ENCODE data around the gene ARHGEF3.

The ARHGEF3 gene

GRCh38 chr3:56682462-56683121 is 119.2 kb downstream of the ARHGEF3 start:
- peak; percentile 15 for DNase-seq (ENCODE audit: low read depth, low spot score)

- peak; percentile 37 for DNase-seq (ENCODE audit: low read depth, low spot score)
These were observed 119.7 kb downstream of the ARHGEF3 start for GRCh38 chr3:56681984-56682461.

GRCh38 chr3:56680054-56680580 is 121.6 kb downstream of the ARHGEF3 start:
- DNase-seq (ENCODE audit: low read depth, low spot score) = no peak

All from smooth muscle cell of the brain vasculature (primary cell).